Amygdala (tissue), 56 donors: ENCODE data around the gene HIVEP3.

Source experiments
- DNase-seq, 56 donors: peaks; one replicate each; lab custom pipeline; 2025; lab: John Stamatoyannopoulos, UW

Gene HIVEP3

GRCh38 chr1:41612953-41613352, 305.8 kb downstream of the HIVEP3 start:
- DNase-seq, result no peak

GRCh38 chr1:41611932-41612450, 306.7 kb downstream of the HIVEP3 start:
- DNase-seq, result no peak

GRCh38 chr1:41611068-41611931, 307.4 kb downstream of the HIVEP3 start:
- no peak for DNase-seq

- no peak for DNase-seq
These were observed 308.4 kb downstream of the HIVEP3 start for GRCh38 chr1:41610361-41610760.

- DNase-seq, result no peak
These were observed 309.4 kb downstream of the HIVEP3 start for GRCh38 chr1:41609166-41609883.

- peak in 2 of 56 donors; percentile 8 to 17 for DNase-seq
These were observed 310.5 kb downstream of the HIVEP3 start for GRCh38 chr1:41608211-41608610.

- no peak for DNase-seq
These were observed 310.9 kb downstream of the HIVEP3 start for GRCh38 chr1:41607808-41608207.

GRCh38 chr1:41599912-41600311, 318.8 kb downstream of the HIVEP3 start:
- DNase-seq, result no peak

GRCh38 chr1:41598325-41598724, 320.4 kb downstream of the HIVEP3 start:
- DNase-seq, result no peak

GRCh38 chr1:41592451-41593125, 326.1 kb downstream of the HIVEP3 start:
- no peak for DNase-seq

- no peak for DNase-seq
These were observed 326.8 kb downstream of the HIVEP3 start for GRCh38 chr1:41591891-41592290.

- DNase-seq, result no peak
These were observed 328.4 kb downstream of the HIVEP3 start for GRCh38 chr1:41590331-41590730.

- DNase-seq, result no peak
These were observed 329.3 kb downstream of the HIVEP3 start for GRCh38 chr1:41589395-41589794.

- DNase-seq, result no peak
These were observed 330.3 kb downstream of the HIVEP3 start for GRCh38 chr1:41588334-41588875.

- DNase-seq, result no peak
These were observed 330.9 kb downstream of the HIVEP3 start for GRCh38 chr1:41587791-41588190.

GRCh38 chr1:41586230-41586629, 332.5 kb downstream of the HIVEP3 start:
- no peak for DNase-seq

- no peak for DNase-seq
These were observed 334.8 kb downstream of the HIVEP3 start for GRCh38 chr1:41583658-41584547.

GRCh38 chr1:41582851-41583657, 335.7 kb downstream of the HIVEP3 start:
- no peak for DNase-seq

GRCh38 chr1:41582351-41582750, 336.4 kb downstream of the HIVEP3 start:
- DNase-seq, result no peak
